ENCODE measurements around the gene PTPRD. TPM values are rescaled to one million over a fixed set of nuclear protein-coding genes. Genes with fewer than 3 reads are reported as not detected.

PTPRD gene
- total RNA-seq, 1 donor from 2014 or later: 6.9 TPM

DNA sequence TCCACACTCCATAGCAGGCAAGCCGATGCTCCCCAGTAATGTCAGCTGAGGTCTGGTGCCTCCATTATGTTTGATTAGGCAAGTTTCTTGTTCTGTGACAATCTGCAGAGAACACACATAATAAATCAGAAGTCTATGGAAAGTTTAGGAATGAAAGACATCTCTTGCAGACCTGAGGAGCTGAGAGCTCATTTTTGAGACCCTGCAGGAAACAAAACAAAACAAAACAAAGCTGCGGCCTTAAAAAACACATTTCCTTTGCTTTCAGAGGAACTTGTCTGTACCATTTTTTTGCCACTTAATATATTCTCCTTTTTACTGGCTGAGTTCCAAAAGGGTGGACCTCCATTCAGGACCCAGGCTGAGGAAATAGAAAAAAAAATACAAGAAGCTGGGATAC lies 2332.0 kb downstream of the PTPRD start:
- Histone ChIP-seq H3K4me1 (no peaks in the 10 kb centered on the region), H3K4me3 (no peak overlapping the region), H3K27me3 (no peaks in the 10 kb centered on the region), H3K36me3 (no peaks in the 10 kb centered on the region), H3K27ac (no peak overlapping the region), H3K9me3 (peaks cover 0 to 5% of the 10 kb centered on the region in 2 donors)
- TF ChIP-seq, protein P1, sequence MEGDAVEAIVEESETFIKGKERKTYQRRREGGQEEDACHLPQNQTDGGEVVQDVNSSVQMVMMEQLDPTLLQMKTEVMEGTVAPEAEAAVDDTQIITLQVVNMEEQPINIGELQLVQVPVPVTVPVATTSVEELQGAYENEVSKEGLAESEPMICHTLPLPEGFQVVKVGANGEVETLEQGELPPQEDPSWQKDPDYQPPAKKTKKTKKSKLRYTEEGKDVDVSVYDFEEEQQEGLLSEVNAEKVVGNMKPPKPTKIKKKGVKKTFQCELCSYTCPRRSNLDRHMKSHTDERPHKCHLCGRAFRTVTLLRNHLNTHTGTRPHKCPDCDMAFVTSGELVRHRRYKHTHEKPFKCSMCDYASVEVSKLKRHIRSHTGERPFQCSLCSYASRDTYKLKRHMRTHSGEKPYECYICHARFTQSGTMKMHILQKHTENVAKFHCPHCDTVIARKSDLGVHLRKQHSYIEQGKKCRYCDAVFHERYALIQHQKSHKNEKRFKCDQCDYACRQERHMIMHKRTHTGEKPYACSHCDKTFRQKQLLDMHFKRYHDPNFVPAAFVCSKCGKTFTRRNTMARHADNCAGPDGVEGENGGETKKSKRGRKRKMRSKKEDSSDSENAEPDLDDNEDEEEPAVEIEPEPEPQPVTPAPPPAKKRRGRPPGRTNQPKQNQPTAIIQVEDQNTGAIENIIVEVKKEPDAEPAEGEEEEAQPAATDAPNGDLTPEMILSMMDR (IDR thresholded peaks at IDR 0.05): no peak
- no peak for DNase-seq (ENCODE audit: low spot score in 2 of 2)
- intact Hi-C loops (cut with DNase I): no loop called here

DNA sequence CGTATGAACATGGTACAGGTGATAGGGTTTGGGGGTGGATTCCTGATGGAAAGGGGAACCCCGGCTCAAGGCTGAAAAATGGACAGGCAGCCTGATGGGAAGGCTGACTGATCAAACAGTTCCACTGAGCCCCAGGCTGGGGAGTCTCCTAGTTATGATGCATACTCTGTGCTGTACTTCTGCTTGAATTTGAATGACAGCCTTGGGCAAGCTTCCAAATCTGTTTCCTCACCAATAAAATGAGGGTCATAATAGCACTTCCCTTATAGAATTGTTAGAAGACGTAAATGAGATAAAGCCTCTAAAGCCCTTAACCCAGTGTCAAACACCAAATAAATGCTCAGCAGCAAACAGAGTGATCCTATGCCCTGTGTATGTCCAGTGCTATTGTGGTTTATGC lies 2334.8 kb downstream of the PTPRD start:
- H3K4me1 ChIP-seq: no peaks in the 10 kb centered on the region
- no peaks in the 10 kb centered on the region for H3K27me3 ChIP-seq
- intact Hi-C loops (cut with DNase I): no loop called here
- H3K27ac ChIP-seq: no peak overlapping the region
- H3K36me3 ChIP-seq: no peaks in the 10 kb centered on the region
- TF ChIP-seq, protein P1 (IDR thresholded peaks at IDR 0.05): no peak
- peaks cover 0 to 5% of the 10 kb centered on the region in 2 donors for H3K9me3 ChIP-seq
- H3K4me3 ChIP-seq: no peak overlapping the region
- no peak for DNase-seq (ENCODE audit: low spot score in 2 of 2)

DNA sequence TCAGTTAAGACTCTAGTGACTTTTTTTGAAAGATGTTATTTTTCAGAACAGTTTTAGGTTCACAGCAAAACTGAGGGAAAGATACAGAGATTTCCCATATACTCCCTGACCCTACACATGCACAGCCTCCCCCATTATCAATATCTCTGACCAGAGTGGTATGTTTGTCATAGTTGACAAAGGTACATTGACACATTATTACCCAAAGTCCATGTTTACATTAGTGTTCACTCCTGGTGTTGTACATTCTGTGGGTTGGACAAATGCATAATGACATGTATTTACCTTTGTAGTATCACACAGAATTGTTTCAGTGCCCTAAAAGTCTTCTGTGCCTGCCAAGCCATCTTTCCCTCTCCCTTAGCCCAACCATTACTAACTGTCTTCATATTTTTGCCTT lies 2342.6 kb downstream of the PTPRD start:
- intact Hi-C loops (cut with DNase I): no loop called here
- no peak for DNase-seq (ENCODE audit: low spot score in 2 of 2)
- Histone ChIP-seq H3K4me1 (peaks cover 0 to 4% of the 10 kb centered on the region in 2 donors), H3K36me3 (no peaks in the 10 kb centered on the region), H3K27ac (no peak overlapping the region), H3K9me3 (no peaks in the 10 kb centered on the region), H3K27me3 (no peaks in the 10 kb centered on the region), H3K4me3 (no peak overlapping the region)
- TF ChIP-seq, protein P1 (IDR thresholded peaks at IDR 0.05): no peak

DNA sequence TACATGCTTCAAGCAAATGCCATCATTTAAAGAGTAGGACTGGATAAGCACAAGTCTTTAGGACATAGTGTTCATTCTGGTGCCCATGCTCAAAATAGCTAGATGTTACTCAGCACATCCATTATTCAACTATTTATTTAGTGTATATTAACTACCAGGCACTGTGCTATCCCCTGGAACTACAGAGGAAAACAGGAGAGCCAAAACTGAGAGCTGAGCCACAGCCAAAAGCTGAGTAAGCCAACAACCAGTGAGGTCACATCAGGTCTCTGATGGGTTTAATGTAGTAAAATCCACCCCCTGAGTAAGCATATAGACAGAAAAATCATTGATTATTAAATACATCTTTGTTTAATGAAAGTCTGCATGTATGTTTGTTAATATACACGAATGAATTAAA lies 2343.9 kb downstream of the PTPRD start:
- Histone ChIP-seq H3K36me3 (no peaks in the 10 kb centered on the region), H3K4me1 (peaks cover 0 to 4% of the 10 kb centered on the region in 2 donors), H3K4me3 (no peak overlapping the region), H3K27ac (no peak overlapping the region), H3K9me3 (no peaks in the 10 kb centered on the region), H3K27me3 (no peaks in the 10 kb centered on the region)
- intact Hi-C loops (cut with DNase I): no loop called here
- TF ChIP-seq, protein P1 (IDR thresholded peaks at IDR 0.05): no peak
- no peak for DNase-seq (ENCODE audit: low spot score in 2 of 2)

DNA sequence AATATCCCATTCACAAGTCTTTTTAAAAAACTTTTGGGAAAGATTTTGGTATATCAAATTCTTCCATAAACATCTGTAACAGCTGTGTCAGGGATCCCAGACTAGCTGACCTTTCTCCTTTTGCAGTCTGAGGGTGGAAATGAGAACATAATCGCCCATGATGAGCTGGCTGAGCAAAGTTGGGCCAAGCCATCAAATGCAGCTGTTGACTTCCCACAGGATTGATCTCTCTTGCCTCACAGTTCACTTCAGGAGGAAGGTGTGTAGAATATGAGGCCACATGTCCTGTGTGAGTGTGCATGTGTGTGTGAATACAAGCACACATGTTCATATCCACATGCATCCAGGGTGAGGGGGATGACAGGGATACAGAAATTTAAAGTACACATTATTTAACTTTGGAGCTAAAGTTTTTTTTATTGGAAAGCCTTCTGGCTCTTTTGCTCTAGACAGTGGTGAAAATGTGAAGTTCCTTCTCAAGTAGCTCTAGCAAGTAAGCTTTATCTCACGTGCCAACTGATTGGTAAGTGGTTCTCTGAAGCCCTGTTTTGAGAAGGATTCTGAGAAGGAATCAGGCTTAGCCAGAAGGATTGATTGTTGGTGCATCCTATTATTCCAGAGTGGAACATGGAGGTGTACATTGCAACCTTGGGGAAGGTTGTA lies 2344.5 kb downstream of the PTPRD start:
- H3K4me1 ChIP-seq: peaks cover 0 to 5% of the 10 kb centered on the region in 2 donors

More for the DNA sequence above, 2344.5 kb downstream of the PTPRD start:
- no peaks in the 10 kb centered on the region for H3K9me3 ChIP-seq
- no peak overlapping the region for H3K27ac ChIP-seq
- TF ChIP-seq, protein P1 (IDR thresholded peaks at IDR 0.05): no peak
- no peak for DNase-seq (ENCODE audit: low spot score in 2 of 2)
- no peaks in the 10 kb centered on the region for H3K27me3 ChIP-seq
- H3K4me3 ChIP-seq: no peak overlapping the region
- no peaks in the 10 kb centered on the region for H3K36me3 ChIP-seq
- intact Hi-C loops (cut with DNase I): no loop called here
